ENCODE results near the gene GALNT14. TPM values are rescaled to one million over a fixed set of nuclear protein-coding genes. Genes with fewer than 3 reads are reported as not detected.

Gene GALNT14
- total RNA-seq, 1 donor from 2014 or later: 0.55 TPM

DNA sequence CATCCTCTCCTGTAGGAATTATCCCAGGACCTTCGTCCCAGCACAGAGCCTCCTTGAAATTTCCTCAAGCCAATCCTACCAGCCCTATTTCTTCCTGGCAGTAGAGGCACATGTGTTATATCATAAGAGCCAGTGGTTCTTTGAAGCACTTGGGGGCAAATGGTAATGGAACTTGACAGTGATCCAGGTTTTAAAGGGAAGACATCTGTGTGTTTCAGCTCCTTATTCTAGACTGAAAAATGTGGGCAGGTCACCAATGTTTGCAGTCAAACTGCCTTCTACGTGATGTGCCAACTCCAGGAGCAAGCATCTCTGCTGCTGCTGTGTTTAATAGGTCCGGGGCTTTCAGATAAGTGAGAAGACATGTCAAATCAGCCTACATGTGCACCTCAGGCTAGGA, 157.1 kb downstream of the GALNT14 start:
- ATAC-seq: no peak
- no peak for DNase-seq (ENCODE audit: low spot score)

DNA sequence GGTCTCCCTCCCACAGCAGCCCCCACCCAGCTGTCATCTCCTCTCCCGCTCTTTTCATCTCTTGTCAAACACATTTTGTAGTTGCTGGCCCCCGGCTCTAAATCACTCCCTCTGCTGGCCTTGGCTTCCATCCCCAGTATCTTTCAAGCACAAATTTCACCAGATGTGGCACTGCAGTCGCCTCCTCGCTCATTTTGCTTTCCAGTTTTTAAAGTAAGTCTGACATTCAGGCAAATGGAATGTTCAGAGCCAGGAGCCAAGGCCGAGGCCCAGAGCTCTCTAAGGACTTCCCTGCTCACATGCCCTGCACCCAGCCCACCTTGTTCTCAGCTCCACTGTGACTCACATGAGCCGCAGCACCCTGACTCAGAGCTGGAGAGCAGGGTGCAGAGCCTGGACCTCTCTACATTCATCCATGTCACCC, 158.4 kb downstream of the GALNT14 start:
- DNase-seq (ENCODE audit: low spot score): no peak
- ATAC-seq: no peak

- ATAC-seq (no peak), DNase-seq (ENCODE audit: low spot score) (no peak)
These were observed 159.4 kb downstream of the GALNT14 start for GRCh38 chr2:30978854-30979253.

DNA sequence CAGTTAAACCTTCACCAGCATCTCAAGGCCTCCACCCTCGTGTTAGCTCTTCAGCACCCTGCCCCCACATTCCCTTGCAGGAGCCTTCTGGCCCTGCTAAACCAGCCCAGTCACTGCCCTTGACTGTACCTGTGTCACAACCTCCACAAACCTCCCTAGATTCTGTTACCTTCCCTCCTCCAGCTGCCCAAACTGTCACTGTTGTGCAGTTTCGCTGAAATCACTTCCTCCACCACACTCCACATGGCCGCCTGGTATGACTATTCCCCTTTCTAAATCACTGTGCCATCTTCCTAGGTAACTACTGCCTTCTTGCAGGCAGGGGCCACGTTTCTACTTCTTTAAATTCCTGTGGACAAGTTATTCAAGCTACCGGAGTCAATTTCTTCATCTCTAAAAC, 160.2 kb downstream of the GALNT14 start:
- ATAC-seq (no peak), DNase-seq (ENCODE audit: low spot score) (no peak)

GRCh38 chr2:30975156-30975555, 163.1 kb downstream of the GALNT14 start:
- DNase-seq (ENCODE audit: low spot score) (no peak), ATAC-seq (no peak)

GRCh38 chr2:30974554-30974953, 163.7 kb downstream of the GALNT14 start:
- no peak for DNase-seq (ENCODE audit: low spot score)
- no peak for ATAC-seq

- ATAC-seq (no peak), DNase-seq (ENCODE audit: low spot score) (no peak)
These were observed 164.1 kb downstream of the GALNT14 start for GRCh38 chr2:30974092-30974491.

- DNase-seq (ENCODE audit: low spot score): no peak
- ATAC-seq: no peak
These were observed 166.8 kb downstream of the GALNT14 start for GRCh38 chr2:30971231-30972025.

DNA sequence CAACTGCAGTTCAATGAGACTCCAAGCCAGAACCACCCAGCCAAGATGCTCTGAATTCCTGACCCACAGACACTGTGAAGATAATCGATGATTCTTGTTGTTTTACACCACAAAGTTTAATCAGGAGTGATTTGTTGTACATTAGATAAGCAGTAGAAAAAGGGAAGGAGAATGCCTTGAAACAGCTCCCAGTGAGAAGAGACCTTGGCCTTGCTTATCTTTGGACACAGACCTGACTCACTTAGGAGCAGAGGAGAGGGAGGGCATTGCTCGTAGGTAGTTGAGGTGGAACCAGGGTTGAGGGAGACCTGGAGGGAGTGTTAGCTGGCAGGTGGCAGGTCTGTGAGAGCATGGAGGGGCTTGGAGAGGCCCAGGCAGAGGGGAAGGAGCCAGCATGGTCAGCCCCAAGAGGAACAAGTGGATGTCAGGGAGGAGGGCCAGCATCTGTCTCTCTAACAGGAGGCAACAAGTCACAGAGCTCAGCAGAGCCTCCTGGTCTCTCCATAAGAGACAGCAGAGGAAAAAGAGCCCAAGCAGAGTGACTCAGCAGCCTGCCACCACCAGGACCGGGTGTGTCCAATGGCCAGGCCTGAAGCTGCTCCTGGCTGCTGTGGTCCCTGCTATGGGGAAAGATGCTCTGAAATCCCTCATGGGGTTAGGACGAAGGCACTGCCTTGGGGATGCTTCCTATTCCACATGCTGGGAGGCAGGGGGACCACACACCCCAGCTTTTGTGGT, 169.4 kb downstream of the GALNT14 start:
- ATAC-seq (no peak), DNase-seq (ENCODE audit: low spot score) (no peak)

GRCh38 chr2:30966786-30967185, 171.5 kb downstream of the GALNT14 start:
- no peak for ATAC-seq
- no peak for DNase-seq (ENCODE audit: low spot score)

GRCh38 chr2:30965022-30965531, 173.2 kb downstream of the GALNT14 start:
- DNase-seq (ENCODE audit: low spot score): no peak
- ATAC-seq: no peak

GRCh38 chr2:30964334-30965005, 173.8 kb downstream of the GALNT14 start:
- DNase-seq (ENCODE audit: low spot score): no peak
- ATAC-seq: no peak

DNA sequence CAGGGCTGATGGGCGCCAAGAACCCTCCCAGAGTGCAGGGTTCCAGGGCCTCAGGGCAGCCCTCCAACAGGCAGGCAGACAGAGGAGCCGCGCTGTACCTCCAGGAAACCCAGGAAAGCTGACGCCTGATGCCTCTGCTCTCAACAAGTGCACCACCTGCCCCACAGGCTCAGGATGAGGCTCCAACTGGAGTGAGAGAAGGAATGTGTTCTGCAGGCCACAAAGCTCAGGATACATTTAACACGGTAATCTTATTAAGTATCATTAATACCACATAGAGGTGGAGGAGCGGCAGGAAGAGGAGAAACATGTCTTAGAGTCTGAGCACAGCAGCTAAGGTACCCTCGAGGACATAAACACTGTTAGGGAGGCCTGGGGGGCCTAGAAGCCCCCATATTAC, 175.1 kb downstream of the GALNT14 start:
- DNase-seq (ENCODE audit: low spot score): no peak
- ATAC-seq: no peak

DNA sequence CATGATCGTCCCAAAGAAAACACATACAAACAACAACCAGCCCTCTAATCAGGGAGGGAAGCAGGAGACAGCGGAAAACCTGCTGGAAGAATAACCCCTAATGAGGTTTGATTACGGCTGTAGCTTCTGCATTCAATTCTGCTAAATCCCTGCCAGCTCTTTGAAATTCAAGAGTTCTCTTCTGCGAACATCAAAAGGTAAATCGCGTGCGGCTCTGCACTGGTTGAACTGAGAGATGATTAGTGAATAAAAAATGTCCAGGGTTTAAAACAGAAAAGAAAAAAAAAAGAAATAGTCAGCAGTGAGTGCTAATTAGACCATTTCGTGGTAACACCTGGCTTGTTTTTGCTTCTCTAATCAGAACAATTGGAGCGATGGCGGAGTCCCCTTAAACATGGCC, 178.0 kb downstream of the GALNT14 start:
- ATAC-seq: no peak
- no peak for DNase-seq (ENCODE audit: low spot score)

- ATAC-seq (no peak), DNase-seq (ENCODE audit: low spot score) (no peak)
These were observed 178.6 kb downstream of the GALNT14 start for GRCh38 chr2:30959653-30960052.

- DNase-seq (ENCODE audit: low spot score) (no peak), ATAC-seq (no peak)
These were observed 179.3 kb downstream of the GALNT14 start for GRCh38 chr2:30958918-30959265.

DNA sequence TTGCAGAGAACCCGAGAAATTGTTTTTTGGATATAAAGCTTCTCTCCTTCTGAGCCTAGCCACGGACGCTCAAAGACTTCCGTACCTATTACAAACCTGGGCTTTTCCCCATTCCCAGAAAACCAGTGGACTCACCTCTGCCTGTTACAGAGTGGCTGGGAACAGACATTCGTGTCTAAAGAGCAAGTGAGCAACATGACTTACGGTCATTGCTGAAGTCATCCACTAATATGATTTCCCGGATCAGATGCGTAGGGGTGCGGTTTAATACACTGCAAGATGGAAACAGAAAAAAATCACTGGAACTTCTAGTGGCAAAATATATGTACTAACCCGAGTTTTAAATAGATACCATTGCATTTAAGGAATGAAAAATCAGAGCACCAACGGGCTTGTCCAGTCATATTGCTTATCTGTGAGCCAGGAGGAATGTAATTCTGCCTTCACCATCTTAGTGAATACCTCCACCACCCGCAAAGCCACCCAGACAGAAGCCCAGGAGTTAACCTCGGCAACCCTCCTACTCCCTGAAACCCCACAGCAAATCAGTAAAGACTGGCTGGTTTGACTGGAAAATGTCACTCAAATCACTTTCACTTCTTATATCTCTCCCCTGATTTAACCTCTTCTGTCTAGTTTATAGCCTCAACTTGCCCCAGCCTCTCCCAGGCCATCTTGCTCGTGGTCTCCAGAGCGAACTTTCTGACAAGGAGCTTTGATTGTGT, 179.9 kb downstream of the GALNT14 start:
- ATAC-seq (no peak), DNase-seq (ENCODE audit: low spot score) (no peak)

GRCh38 chr2:30957591-30957990, 180.6 kb downstream of the GALNT14 start:
- DNase-seq (ENCODE audit: low spot score) (no peak), ATAC-seq (no peak)

DNA sequence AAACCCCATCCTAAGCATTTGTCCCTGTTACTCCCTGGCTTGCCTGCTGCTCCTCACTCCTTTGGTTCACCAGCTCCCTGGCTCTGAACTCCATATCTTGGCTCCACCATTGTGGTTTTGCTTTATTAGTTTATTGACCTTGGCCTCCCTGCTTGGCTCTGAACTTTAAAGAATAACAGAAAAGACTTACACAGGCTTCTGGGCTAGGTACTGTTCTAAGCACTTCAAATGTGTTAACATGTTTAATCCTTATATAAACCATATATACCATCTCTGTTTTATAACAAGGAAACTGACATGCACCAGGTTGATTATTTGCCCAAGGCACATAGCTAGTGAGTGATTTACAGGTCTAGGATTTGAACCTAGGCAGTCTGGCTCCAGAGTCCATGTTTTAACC, 181.2 kb downstream of the GALNT14 start:
- ATAC-seq (no peak), DNase-seq (ENCODE audit: low spot score) (no peak)

DNA sequence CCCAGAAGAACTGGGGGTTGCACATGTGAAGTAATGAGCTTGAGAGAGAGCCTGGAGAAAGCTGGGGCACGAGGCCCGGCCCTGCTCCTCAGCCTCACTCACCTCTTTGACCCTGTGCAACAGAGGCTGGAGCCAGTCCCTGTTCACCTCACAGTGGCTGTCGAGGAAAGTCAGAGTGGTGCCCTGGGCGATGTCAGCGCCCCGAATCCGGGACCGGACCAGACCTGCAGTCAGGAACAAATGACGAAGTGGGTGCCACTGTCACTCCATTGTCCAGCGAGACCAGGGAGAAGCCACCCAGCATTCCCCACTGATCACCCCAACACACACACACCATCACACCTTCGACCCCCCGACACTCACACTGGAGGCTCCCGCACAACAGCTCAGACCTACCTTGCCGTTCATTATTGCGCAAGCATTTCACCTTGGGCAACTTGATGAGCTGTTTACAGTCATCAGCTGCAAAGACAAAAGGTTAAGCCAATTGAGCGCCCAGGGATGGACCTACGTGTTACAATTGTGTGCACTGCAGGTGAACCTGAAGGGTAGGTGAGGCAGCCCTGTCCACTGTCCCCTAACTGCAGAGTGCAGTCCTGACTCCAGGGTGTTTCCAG, 182.6 kb downstream of the GALNT14 start:
- DNase-seq (ENCODE audit: low spot score) (no peak), ATAC-seq (no peak)

GRCh38 chr2:30950339-30950738, 187.9 kb downstream of the GALNT14 start:
- no peak for DNase-seq (ENCODE audit: low spot score)
- no peak for ATAC-seq
